Measurements from ENCODE around the gene RHBDF1.

DNA sequence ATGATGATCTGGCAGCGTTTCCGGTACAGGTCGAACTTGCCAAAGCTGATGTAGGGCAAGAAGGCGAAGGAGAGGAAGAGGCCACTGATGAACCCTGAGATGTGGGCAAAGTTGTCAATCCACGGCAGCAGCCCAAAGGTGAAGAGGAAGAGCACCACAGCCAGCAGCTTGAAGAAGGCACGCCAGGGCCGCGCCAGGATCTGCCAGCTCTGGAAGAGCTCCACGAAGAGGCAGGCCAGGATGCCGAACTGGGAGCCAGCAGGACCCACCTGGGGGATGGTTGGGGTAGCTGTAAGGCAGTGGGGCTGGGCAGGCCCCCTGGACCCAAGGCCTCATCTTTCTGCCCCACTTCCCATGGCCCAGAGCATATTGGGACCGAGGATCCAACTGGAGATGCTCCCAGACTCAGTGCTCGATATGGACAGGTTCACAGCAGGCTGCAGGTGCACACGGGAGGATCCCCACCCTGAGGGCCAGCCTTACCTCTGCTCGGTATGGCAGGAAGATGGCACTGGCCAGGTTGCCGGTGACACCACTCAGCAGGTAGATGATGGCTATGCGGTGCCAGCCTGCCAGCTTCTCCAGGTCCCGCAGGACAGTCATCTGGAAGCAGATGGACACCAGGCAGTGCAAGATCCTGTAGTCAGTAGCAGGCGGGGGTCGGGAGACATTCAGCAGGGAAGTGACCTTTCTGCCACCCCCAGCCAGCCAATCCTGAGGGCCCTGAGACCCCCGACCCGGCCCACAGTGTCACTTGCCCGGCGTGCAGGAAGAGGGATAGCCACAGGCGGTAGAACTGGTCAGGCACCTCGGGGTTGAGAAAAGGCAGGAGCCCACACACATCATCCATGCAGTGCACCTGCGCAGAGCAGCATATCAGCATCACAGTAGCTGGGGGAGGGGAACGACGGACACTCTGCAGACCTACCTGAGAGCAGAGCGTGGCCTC, 13.7 kb downstream of the RHBDF1 start:
- TF ChIP-seq, protein P1, sequence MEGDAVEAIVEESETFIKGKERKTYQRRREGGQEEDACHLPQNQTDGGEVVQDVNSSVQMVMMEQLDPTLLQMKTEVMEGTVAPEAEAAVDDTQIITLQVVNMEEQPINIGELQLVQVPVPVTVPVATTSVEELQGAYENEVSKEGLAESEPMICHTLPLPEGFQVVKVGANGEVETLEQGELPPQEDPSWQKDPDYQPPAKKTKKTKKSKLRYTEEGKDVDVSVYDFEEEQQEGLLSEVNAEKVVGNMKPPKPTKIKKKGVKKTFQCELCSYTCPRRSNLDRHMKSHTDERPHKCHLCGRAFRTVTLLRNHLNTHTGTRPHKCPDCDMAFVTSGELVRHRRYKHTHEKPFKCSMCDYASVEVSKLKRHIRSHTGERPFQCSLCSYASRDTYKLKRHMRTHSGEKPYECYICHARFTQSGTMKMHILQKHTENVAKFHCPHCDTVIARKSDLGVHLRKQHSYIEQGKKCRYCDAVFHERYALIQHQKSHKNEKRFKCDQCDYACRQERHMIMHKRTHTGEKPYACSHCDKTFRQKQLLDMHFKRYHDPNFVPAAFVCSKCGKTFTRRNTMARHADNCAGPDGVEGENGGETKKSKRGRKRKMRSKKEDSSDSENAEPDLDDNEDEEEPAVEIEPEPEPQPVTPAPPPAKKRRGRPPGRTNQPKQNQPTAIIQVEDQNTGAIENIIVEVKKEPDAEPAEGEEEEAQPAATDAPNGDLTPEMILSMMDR (IDR thresholded peaks at IDR 0.05): no peak
- TF ChIP-seq, protein P2, sequence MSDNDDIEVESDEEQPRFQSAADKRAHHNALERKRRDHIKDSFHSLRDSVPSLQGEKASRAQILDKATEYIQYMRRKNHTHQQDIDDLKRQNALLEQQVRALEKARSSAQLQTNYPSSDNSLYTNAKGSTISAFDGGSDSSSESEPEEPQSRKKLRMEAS (CRISPR knock-in tag; IDR thresholded peaks at IDR 0.05): no peak
- no peak for TF ChIP-seq TEAD4 (CRISPR knock-in tag; IDR thresholded peaks at IDR 0.05)
- TF ChIP-seq NR3C1 (CRISPR knock-in tag; conservative IDR thresholded peaks at IDR 0.05; ENCODE audit: low read depth): no peak
- TF ChIP-seq JUN (CRISPR knock-in tag; IDR thresholded peaks at IDR 0.05): no peak
- TF ChIP-seq ZNF232 (CRISPR knock-in tag; IDR thresholded peaks at IDR 0.05): no peak
- TF ChIP-seq, protein P3, sequence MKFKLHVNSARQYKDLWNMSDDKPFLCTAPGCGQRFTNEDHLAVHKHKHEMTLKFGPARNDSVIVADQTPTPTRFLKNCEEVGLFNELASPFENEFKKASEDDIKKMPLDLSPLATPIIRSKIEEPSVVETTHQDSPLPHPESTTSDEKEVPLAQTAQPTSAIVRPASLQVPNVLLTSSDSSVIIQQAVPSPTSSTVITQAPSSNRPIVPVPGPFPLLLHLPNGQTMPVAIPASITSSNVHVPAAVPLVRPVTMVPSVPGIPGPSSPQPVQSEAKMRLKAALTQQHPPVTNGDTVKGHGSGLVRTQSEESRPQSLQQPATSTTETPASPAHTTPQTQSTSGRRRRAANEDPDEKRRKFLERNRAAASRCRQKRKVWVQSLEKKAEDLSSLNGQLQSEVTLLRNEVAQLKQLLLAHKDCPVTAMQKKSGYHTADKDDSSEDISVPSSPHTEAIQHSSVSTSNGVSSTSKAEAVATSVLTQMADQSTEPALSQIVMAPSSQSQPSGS (CRISPR knock-in tag; IDR thresholded peaks at IDR 0.05; ENCODE audit: borderline replicate concordance, low read depth): no peak
- no peak for TF ChIP-seq NFATC4 (CRISPR knock-in tag; IDR thresholded peaks at IDR 0.05)

All from WTC11 (cell line).